GM19372 (cell line): ENCODE results near the gene ARHGAP10.

Experiments
- ATAC-seq: cut with Tn5 transposase; IDR thresholded peaks from one replicate; pipeline ENCODE4 v1.9.1; 2021; ENCODE audit warnings: mild to moderate bottlenecking, low read depth, moderate library complexity; ENCODE audit not compliant: unreplicated experiment

The ARHGAP10 gene

DNA sequence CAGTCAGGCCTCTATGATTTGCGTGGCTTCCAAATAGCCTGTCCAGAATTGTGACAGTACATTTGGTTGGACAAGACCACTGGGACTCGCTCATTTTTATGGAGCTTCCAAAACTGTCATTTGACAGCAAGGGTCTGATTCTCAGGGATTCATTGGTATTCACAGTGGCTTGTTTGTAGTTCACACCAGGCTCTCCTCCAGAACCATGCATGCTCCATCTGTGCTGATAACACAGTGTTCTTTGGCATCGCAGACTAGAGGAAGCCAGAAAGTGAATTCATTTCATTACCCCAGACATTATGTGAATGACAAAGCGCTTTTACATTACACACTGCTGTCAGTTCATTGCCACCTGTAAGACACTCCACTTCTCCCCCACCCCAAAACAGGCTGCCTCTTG, 208.3 kb downstream of the ARHGAP10 start:
- ATAC-seq: no peak

DNA sequence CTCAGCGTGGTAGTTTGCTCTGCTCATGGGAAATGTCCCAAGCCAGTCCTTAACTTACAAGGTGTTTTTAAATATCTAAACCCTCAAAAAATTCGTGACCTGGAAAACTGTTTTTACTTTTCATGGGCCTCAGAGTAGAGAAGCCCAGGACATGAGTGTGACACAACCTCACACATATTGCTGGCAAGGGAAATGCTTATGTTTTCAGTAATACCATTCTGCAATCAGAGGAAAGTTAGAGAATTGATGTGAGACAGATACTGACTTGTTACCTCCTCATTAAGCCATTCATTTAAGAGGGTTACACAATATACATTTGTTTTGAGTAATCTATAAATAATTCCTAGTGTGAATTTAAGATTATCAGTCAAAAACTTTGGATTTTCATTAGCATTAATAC, 209.5 kb downstream of the ARHGAP10 start:
- ATAC-seq: no peak

DNA sequence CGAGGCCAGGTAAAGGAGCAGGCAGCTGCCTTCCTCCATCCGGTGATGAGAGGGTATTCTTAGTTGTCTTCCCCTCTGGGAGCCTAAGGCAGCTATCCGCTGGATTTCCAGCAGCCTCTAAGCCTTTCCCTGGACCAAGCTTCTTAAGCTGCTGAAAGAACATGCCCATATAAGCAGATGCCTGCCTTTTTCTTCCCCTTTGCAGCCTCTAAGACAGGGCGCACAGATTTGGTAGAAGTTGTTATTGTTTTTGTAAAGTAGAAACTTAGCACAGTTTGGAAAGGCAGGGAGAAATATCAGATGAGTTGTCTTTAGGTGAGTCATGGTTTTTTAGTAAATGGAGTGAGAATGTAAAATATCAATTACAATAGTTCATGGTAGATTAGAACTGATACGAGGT, 210.8 kb downstream of the ARHGAP10 start:
- ATAC-seq: peak; percentile 34

DNA sequence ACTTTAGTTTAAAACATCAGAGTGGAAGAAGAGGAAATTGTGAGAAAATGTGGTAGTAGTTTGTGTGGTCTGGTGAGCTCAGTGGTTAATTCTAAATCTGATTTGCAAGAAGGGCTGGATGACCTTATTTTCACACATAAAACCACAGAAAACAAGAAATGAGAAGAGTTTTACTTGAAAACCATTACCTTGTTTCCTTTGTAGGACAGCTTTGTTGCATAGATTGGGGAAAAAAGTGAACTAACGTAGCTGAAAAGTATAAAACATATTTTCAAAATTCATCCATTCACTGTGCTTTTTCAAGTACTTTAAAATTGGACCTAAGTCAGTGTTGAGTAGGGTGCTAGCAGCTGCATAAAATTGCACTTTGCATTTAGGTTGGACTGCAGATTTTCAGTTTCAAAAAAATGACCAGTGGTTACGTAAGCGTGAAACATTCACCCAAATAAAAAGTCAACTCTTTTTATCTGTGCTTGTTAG, 211.3 kb downstream of the ARHGAP10 start:
- peak; percentile 93 for ATAC-seq

DNA sequence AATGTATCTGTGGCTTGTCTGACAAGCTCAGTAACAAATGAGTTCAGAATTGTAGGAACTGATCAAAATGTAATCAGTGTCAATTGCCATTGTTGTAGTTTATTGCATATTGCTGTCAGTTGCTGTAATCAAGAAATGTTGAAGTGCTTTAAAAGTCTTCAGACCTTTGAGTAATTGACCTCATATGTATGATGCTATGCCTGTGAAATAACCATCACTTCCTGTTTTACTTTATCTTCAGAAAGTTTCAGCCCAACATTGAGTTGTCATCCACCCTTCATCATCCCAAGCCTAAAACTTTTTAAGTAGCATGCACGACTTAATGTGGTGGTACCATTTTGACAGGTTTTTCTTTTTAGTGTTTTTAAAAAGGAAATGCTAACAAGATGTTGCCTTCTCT, 212.4 kb downstream of the ARHGAP10 start:
- ATAC-seq: no peak

DNA sequence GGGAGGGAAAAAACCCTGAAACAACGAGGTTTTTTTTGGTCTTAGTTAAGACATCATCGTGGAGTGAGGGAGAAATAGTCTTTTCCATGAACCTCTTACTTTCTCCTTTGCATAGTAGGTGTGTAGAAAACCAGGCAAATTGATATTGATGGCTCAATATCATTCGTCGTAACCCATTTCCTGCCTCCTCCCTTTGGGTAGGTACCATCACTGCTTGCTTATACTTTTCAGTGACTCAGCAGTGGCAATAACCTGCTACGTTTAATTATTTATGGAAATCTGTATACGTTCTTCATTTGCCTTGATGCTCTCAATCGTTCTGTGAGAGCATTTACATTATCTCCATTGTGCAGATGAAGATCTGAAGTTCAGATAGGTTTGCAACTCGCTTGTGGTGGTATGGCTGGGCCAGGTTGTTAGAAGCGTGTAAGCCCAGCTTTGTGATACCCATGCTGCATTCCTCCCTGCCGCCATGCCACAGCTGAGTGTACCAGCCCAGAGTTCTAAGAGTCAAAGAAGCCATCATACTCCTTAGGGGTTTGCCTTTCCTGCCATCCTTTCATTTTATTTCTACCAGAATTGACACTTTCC, 212.9 kb downstream of the ARHGAP10 start:
- no peak for ATAC-seq

DNA sequence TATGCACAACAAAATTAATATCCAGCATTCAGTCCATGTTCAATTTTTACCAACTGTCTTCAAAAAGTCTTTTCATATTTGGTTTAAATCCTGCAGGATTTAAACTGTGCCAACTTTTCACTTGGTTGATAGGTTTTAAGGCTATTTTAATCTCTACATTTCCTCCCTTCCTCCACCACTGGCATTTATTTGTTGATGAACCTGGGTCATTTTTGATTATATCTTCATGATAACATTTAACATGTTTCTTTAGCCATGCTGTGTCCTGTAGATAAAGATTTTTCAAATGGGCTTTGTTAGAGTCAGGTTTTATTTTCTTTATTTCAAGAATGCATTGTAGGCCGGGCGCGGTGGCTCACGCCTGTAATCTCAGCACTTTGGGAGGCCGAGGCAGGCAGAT, 216.4 kb downstream of the ARHGAP10 start:
- ATAC-seq: no peak

DNA sequence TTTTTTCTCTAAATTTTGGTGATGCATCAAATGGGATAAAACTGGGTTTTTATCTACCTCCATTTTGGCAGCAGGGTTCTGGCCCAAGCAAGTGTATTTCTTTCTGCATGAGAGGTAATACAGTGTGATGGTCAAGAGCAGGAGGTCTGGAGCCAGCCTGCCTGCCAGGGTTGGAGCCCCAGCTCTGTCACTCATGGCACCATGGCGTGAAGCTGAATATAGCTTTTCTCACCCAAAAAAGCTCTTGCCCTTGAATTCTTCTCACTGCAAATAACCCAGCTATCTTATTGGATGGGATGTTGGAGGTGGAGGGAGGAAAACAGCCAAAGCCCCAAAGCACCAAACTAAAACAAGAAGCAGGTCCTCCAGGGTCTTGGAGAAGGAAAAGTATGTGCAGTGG, 218.4 kb downstream of the ARHGAP10 start:
- no peak for ATAC-seq

DNA sequence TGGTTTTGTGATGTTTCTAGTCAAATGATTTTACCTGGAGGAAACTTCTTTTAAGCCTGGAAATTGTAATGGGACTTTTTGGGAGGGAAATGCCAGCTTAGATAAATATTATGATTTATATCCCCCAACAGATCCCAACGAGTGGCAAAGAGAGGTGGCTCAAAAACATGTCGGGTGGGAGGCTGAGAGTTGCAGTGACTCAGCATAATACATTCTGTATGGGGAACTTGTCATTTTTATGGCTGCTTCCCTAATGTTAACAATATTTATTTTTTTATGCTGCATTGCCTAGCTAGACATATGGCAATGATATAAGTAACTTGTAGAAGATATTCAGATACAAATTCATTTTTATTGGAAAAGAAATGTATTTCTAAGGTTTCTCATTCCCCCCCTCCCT, 219.0 kb downstream of the ARHGAP10 start:
- no peak for ATAC-seq

DNA sequence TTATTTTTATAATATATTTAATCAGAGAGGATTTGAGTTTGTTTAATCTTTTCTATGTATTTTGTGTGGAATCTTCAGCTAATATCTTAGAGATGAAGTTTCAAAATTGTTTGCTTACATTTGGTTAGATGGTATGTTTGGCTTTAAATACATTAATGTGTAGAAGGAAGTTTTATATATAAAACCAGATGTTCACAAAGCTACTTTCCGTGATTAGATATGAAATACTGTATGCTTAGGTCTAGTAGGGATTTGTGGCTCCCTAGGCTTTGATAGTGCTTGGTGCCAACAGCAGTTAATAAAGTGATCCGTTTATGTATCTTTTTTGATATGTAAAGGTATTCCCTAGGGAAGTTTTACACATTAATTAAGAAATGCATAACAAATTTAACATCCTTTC, 223.0 kb downstream of the ARHGAP10 start:
- no peak for ATAC-seq

DNA sequence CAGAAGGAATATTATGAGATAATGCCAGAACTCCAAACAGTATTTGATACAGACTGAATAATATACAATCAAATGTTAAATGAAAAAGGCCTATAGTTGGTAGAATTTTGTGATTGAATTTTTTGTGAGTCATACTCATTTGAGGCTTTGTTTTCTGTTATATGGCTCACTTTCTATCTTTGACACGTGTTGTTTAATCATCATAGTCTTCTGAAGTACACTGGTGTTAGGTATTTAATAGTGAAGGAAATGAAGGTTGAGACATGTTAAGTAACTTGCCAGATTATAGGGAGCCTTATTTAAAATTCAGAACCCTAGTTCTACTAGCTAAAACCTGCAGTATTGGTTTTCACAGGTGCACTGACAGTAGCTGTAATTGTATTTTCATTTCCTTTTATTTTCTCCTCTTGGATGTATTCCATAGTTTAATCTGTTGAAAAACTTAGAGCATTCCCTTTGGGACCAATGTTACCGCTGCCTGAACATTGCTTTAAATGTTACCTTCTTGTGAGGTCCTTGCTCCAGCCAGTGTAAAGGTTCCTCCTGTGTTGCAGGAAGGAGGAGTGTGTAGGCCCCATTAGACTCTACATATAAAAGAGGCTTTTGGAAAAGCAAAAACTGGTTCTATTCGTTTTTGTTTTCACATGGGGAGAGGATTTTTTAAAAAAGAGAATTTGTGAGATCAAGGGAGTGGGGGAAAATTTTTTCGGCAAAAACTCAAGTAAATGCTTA, 224.1 kb downstream of the ARHGAP10 start:
- ATAC-seq: no peak

DNA sequence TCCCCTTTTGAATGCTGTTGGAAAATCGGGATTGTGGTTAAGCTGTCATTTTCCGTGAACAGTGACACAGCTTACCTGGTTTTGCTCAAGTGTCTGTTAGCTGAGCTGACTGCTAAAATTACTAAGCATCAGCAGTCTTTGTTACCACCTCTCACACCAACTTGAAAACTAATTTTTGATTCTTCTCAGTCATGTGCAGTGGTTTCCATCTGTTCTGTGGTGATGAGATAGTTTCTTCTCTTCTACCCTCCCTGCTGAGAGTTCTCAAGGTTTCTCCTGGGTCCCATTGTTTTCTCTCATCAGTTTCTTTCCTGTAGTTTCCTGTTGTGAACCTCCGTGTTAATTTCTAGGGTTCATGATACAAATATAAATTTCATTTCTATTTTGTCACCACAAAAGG, 225.6 kb downstream of the ARHGAP10 start:
- ATAC-seq: no peak

DNA sequence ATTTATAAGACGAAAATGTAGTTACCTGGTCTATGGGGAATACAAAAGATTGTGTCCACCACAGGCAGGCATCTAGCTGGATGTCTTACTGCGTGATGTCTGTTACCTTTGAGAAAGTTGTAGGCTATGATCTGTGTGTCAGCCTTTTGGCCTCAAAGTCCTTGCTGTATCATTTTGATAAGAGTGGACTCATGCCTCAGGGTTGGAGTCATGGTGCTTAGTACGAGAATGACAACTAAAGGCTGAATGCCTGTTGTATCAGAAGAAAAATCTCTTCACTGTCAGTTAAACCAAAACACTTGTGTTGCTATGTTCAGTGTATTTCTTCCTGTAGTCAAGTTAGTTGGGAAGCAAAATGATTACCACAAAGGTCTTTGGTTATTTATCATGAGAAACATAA, 226.2 kb downstream of the ARHGAP10 start:
- no peak for ATAC-seq

DNA sequence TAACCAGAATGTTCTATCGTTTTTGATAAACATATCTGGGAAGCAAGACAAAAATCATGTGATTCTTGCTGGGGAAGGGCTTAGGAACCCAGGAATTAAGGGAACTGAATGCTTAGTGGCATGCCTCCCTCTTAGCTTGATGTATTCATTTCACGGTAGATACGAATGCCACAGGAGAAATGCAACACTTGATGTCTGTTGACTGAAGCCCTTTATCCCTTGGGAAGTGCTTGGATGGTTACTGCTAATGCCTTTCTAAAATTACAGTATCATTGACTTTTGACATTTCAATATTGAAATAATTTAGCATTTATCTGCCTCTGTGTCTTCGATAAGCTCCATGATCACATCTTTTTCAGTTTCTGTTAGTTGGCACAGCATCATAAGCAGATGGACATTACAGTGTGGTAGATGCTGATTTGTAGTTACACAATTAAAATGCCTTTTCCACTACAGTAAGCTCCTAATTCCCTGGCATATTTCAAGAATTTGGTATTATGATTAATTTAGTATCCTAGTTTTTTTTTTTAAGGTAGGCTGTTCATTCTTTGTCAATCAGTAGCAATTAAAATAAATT, 226.7 kb downstream of the ARHGAP10 start:
- no peak for ATAC-seq

DNA sequence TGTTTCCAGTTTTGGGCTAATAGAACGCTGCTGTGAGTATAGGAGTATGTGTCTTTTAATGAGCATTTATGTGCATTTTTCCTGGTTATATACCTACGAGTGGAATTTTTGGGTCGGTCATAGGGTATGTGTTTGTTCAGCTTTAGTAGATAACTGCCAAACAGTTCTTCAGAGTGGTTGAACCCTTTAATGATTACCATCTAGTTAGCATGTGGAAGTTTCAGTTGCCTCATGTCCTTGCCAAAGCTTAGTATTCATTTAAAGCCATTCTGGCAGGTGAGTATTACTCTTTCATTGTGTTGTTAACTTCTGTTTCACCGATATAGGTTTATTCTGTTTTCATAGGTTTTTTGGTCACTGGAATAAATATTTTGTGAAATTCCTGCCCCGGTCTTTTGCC, 229.1 kb downstream of the ARHGAP10 start:
- peak; percentile 80 for ATAC-seq

DNA sequence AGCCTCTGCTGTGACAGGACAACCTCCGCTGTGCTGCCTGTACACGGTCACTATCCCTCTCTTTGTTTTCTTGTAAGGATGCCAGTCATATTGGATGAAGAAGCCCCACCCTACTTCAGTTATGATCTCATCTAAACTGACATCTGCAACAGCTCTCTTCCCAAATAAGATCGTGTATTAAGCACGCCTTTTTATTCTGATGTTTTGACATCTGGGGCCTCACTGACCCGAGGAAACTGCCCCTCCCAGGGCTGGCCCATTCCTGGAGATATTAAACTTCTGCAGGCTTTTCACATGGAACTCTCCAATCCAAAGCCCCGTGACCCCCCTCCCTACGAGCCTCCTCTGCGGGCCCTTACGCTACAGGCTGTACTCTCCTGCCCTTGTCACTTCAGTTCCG, 232.0 kb downstream of the ARHGAP10 start:
- ATAC-seq: no peak

DNA sequence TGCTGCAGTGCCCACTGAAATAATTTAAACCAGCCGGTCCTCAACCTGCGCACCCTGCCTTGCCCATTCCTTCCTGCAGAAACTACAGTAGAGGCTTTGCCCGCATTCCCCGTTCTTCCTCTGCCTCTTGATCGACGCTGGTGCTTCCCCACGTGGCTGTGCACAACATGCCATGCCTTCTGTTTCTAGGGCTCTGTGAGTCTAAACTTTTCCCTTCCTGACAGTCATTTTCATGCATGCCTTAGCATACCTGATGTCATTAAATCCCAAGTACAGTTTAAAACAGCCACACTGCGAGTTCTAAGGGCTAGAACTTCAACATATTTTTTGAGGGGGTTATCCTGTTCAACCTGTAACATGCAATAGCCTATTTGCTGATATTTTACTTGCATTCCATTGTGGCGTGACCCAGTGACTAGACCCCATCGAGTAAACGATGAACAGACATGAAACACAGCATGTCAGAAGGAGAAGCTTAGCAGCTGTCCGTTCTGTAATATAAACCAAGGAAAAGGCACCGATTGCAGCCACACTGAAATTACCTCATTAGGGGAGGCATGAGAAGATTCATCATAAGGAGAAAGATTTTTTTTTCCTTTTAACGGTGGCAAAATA, 232.5 kb downstream of the ARHGAP10 start:
- no peak for ATAC-seq

DNA sequence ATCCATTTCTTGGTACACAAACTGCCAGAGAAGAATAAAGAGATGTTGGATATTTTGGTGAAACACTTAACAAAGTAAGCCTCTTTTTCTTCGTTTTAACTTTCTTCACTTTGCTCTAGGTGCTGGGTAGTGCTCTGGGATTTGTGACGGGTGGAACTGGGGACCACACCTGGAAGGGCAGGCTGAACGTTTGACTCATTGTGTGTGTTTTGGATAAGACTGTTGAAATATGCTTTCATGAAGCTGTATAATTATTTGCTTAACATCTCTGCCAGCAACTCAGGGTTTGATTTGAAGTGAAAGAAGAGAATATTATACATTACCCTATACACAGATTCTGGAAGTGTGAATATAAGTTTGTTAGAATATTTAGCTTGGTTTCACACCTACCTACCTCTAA, 233.2 kb downstream of the ARHGAP10 start:
- ATAC-seq: no peak

DNA sequence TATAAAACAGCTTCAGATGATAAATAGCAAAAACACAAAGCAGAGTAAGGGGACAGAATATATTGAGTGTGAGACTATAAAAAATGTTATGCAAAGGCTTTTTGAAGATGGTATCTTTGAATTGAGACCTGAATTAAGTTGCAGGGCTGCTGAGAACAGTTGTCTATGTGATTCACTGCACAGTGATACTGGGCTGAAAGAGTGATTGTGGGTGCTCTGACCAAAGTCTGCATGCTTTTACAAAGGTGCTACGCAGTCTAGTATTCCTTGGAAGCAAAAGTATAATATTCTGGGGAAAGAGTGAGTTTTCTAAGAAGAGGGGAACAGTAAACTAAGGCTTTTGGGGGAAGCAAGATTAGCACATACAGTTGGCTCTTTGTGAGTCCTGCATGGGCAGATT, 234.0 kb downstream of the ARHGAP10 start:
- no peak for ATAC-seq

DNA sequence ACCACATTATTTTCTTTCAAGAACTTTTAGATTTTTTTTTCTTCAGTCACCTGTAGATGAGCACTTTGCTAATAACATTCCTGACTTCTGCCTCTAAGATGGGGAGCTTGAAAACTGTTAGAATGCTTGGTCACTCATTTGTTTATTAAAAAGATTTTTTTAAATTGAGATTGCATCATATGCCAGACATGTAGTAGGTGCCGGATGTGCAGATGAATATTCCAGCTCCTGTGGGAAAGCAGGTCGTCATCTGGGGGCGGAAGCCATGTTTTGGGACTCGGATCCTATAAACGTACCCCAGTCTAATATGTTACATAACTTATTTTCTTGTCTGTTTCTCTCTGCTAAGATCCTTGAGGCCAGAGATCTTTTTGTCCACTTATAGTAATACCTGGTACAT, 236.8 kb downstream of the ARHGAP10 start:
- ATAC-seq: no peak

DNA sequence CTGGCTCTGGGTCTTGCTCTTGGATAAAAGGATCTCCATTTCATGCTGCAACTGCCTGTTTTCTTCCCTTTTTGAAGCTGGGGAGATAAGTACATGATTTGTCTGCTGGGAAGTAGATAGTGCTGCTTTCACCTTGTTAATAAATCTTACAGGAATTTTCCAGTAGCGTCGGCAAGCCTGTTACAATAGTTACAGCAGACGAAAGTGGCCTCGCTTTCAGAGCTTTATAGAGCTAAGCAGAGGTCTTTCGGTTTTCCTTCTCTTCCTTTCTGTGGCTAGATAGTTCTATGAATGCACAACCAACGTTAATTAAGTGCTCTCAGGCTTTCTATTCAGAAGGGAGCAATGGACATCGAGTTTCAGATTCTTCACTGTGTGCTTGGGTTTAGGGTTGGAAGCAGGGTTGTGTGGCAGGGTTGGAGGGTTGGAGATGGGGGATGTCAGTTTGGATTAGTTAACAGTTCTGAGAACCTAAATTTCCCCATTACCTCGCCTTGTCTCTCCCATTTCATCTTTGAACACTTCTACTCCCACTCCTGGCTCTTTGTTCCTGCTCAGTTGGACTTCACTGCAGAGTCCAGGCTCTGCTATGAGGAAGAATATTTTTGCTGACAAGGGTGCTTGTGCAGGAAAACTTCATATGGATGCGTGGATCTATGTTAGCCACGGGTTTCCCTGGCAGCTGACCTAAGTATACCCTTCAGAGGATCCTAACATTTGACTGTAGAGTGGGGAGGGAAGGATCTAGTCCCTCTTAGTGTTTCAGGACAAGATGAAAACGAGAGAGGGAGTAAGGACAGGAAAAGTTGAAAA, 237.9 kb downstream of the ARHGAP10 start:
- ATAC-seq: peak; percentile 61
